Measurements from ENCODE around the gene HMGN1. TPM values are rescaled to one million over a fixed set of nuclear protein-coding genes. Genes with fewer than 3 reads are reported as not detected.
A peak's percentile ranks its signal among the peaks of the same experiment; 100 is the strongest.

The HMGN1 gene
- total and polyA plus RNA-seq, 12 donors = 86.5 to 254 (median 130) TPM

DNA sequence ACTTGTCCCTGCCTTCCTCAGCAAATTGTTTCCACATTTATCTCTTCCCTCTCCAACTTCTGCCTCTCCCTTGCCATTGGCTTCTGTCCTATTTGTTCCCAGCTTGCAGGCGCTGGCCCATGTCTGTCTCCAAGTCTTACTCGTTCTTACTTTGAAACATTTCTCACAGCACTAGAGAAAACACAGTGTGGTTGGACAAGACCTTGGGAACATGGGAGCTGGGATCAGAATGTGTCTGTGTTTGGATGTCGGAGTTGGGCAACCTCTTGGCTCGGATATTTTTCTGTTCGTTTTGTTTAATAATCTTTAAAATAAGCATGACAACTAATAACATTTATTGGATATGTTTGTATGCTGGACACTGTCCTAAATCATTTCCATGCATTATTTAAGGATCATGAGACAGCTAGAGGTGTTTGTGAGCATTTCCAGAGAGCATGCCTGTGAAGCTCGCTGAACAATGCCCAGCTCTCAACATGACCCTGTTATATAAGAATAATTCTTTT is 29.6 kb downstream of the HMGN1 start:
- intact Hi-C loops (cut with DNase I) = no loop called here

DNA sequence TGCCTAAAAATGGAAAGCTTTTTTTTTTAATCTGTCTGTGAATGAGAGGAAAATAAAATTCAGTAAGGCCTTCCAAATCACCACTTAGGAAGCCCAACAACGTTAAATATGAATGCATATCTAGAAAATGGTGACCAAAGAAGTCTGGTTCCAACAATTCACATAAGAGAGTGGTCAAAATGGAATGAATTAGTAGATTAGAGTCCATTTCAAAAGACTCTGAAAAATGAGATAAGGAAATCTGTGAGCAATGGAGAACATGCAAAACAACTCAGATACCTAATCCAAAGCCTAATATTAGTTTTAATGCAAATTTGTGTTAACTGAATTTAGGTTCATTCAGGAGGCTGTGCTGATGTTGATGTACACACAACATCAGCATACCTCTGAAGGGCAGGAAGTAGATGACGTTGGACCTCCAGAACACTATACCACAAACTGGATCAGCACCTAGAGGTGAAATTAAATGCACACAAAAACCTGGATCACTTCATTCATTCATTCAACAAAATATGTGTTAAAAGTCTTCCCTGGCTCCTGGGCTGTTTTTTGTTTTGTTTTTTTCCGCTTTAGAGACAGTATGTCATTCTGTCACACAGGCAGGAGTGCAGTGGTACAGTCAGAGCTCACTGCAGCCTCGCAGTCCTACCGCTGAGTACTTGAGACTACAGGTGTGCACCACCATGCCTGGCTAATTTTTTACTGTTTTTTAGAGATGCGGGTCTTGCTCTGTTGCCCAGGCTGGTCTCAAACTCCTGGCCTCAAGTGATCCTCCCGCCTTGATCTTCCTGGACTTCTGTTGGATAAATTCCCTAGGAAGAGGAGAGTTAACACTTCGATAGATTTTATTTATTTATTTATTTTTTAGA is 30.6 kb downstream of the HMGN1 start:
- intact Hi-C loops (cut with DNase I) = no loop called here
- no peaks in the 10 kb centered on the region for H3K36me3 ChIP-seq (replicated peaks in 1 of 2)
- H3K9me3 ChIP-seq (replicated peaks in 1 of 3) = no peaks in the 10 kb centered on the region
- WGBS, 4 donors = 77 to 90% (median 81%) methylated on average over 7 to 8 of the region's 8 CpGs
- H3K4me3 ChIP-seq = no peak overlapping the region
- peaks cover 15 to 19% of the 10 kb centered on the region in 2 donors for H3K4me1 ChIP-seq (replicated peaks in 1 of 2)
- no peaks in the 10 kb centered on the region for H3K27me3 ChIP-seq
- no peak for DNase-seq
- TF ChIP-seq, protein P1, sequence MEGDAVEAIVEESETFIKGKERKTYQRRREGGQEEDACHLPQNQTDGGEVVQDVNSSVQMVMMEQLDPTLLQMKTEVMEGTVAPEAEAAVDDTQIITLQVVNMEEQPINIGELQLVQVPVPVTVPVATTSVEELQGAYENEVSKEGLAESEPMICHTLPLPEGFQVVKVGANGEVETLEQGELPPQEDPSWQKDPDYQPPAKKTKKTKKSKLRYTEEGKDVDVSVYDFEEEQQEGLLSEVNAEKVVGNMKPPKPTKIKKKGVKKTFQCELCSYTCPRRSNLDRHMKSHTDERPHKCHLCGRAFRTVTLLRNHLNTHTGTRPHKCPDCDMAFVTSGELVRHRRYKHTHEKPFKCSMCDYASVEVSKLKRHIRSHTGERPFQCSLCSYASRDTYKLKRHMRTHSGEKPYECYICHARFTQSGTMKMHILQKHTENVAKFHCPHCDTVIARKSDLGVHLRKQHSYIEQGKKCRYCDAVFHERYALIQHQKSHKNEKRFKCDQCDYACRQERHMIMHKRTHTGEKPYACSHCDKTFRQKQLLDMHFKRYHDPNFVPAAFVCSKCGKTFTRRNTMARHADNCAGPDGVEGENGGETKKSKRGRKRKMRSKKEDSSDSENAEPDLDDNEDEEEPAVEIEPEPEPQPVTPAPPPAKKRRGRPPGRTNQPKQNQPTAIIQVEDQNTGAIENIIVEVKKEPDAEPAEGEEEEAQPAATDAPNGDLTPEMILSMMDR (IDR thresholded peaks at IDR 0.05) = no peak
- no peak for TF ChIP-seq POLR2A (IDR thresholded peaks at IDR 0.05)
- no peak overlapping the region for H3K27ac ChIP-seq

More for the DNA sequence above, 29.6 kb downstream of the HMGN1 start:
- WGBS, 4 donors = 57 to 71% (median 65%) methylated on average over 6 of the region's 6 CpGs
- Histone ChIP-seq H3K9me3 (replicated peaks in 1 of 3) (no peaks in the 10 kb centered on the region), H3K4me1 (replicated peaks in 1 of 2) (peaks cover 14 to 15% of the 10 kb centered on the region in 2 donors), H3K36me3 (replicated peaks in 1 of 2) (no peaks in the 10 kb centered on the region), H3K27me3 (no peaks in the 10 kb centered on the region), H3K4me3 (no peak overlapping the region), H3K27ac (no peak overlapping the region)
- DNase-seq = peak in 2 of 7 donors; percentile 11 to 40
- TF ChIP-seq POLR2A (IDR thresholded peaks at IDR 0.05) = no peak
- TF ChIP-seq, protein P1 (IDR thresholded peaks at IDR 0.05) = no peak

DNA sequence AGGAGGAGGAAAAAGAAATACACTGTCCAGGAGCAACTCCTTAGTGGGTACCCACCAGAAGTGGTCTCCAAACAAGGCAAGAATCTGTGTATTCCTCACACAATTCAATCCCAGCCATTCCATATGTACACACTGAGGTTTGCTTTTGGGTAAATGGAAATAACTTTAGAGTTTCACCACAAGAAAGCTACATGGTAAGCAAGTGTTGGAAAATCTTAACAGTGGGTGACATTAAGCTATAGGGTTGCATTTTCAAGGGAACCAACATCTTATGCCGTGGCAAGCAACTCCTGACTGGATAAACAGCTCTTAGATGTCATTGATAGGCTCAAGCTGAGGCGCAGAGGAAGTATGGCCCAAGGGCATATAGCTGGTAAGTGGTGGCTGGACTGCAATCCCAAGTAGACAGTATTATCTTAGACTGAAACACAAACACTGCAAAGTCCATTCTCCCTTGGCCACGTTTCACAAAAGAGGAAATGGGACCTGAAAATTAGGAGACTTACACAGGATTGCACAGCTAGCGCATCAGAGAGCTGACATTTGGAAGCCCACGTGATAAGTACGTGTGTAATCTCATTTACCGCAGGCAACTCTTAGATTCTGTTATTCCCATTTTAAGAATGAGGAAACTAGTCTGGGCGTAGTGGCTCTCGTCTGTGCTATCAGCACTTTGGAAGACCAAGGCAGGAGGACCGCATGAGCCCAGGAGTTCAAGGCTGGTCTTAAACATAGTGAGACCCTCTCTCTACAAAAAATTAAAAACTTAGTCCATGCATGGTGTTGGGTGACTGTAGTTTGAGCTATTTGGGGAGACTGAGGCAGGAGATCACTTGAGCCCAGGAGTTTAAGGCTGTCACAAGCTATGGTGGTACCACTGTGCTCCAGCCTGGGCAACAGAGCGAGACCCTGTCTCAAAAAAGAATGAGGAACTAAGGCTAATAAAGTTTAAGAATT is 31.5 kb downstream of the HMGN1 start:
- 59 to 75% (median 69%) methylated on average over 11 of the region's 11 CpGs for WGBS, 4 donors
- Histone ChIP-seq H3K36me3 (replicated peaks in 1 of 2) (no peaks in the 10 kb centered on the region), H3K27me3 (no peaks in the 10 kb centered on the region), H3K27ac (peak overlapping the region in 1 of 5 donors; percentile 26), H3K9me3 (replicated peaks in 1 of 3) (no peaks in the 10 kb centered on the region), H3K4me3 (no peak overlapping the region), H3K4me1 (replicated peaks in 1 of 2) (peaks cover 15 to 19% of the 10 kb centered on the region in 2 donors)
- DNase-seq = peak in 2 of 7 donors; percentile 23 to 25
- intact Hi-C loops (cut with DNase I) = no loop called here
- TF ChIP-seq, protein P1 (IDR thresholded peaks at IDR 0.05) = no peak
- TF ChIP-seq POLR2A (IDR thresholded peaks at IDR 0.05) = no peak

DNA sequence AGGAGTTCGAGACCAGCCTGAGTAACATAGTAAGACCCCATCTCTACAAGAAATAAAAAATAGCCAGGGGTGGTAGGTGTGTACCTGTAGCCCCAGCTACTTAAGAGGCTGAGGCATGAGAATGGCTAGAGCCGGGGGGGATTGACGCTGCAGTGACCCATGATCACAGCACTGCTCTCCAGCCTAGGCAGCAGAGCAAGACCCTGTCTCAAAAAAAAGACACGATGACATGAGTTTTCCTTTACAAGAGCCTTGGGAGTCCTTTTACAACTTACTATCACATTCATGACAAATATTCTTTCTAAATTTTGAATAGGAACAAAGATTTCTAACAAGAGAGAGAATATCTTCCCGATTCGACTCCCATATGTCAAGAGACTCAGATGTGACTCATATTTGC is 32.2 kb downstream of the HMGN1 start:
- TF ChIP-seq, protein P1 (IDR thresholded peaks at IDR 0.05) = no peak
- TF ChIP-seq POLR2A (IDR thresholded peaks at IDR 0.05) = no peak
- Histone ChIP-seq H3K9me3 (replicated peaks in 1 of 3) (no peaks in the 10 kb centered on the region), H3K4me1 (replicated peaks in 1 of 2) (peaks cover 19 to 23% of the 10 kb centered on the region in 2 donors), H3K27me3 (no peaks in the 10 kb centered on the region), H3K36me3 (replicated peaks in 1 of 2) (peaks cover 0 to under 1% of the 10 kb centered on the region in 2 donors), H3K4me3 (no peak overlapping the region), H3K27ac (no peak overlapping the region)
- DNase-seq = no peak
- 83 to 89% (median 88%) methylated on average over 6 of the region's 6 CpGs for WGBS, 4 donors
- intact Hi-C loops (cut with DNase I) = no loop called here

All from adrenal gland (tissue), 12 donors.